Epithelial cell of umbilical artery (primary cell): Measurements from ENCODE around the gene TPPP3. TPM values are rescaled to one million over a fixed set of nuclear protein-coding genes. Genes with fewer than 3 reads are reported as not detected.

Source experiments
- total RNA-seq: library from RNA; depleted of rRNA; stranded (reverse); fragments of >200 nt; gene quantifications from 2 replicates; pipeline ENCODE4 v1.2.3, GENCODE V29; 2014

The TPPP3 gene
- total RNA-seq = 0.15 and 1.9 TPM in 2 replicates

DNA sequence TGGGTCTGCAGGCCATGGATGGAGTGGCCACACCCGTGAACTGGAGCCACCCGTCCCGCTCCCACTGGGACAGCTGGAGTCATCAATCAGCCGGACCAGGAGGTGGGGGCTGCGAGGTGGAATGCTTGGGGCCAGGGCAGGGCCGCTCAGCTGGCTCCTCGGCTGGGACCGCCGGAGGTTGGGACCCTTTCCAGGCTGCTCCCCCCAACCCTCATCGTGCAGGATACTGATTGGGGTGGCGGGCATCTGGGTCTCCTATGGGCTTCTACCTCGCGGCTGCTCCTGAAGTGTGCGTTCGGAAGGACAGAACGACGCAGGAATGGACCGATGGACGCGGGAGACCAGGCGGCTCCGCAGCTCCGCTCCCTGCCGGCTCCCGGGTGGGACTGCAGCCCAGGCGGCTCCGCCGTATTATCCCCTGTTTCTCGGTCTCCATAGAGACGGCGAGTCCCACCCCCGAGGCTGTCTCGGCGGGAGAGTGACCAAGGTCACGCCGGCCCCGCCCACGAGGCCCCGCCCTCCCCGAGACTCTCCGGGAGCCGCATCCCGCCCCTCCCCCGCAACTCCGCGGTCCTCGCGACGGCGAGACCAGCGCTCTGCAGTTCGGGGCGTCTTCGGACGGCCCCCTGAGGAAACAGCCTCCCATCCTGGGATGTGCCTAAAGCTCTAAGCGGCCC lies at the start of gene TPPP3:
TSS of gene TPPP3 (minus strand) at position 388 of the 677 bp plus-strand sequence. CDS start 2,387 bp downstream, outside the sequence.

DNA sequence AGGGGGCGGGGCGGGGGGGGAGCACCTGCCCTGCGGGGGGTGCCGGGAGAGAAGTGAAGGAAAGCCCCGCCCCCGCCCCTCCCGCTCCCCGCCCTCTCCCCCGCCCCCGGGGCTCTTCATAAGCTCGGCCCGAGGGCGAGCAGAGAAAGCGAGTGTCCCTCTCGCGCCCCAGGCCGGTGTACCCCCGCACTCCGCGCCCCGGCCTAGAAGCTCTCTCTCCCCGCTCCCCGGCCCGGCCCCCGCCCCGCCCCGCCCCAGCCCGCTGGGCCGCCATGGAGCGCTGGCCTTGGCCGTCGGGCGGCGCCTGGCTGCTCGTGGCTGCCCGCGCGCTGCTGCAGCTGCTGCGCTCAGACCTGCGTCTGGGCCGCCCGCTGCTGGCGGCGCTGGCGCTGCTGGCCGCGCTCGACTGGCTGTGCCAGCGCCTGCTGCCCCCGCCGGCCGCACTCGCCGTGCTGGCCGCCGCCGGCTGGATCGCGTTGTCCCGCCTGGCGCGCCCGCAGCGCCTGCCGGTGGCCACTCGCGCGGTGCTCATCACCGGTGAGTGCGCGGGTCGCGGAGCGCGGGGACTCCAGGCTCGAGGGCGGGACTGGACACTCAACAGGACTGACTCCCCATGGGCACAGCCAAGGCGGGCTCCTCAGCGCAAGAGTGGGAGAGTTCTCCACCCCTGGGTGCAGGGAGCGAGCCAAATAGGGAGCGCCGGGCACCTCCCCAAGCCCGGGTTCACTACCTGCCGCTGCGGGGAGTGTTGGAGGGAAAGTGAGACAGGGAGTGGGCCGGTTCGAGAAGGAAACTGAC lies 37.9 kb upstream of the TPPP3 start, which contains the start of gene HSD11B2:
TSS of gene HSD11B2 (plus strand) at position 145 of the 798 bp plus-strand sequence. CDS start at position 273, 128 bp downstream.

DNA sequence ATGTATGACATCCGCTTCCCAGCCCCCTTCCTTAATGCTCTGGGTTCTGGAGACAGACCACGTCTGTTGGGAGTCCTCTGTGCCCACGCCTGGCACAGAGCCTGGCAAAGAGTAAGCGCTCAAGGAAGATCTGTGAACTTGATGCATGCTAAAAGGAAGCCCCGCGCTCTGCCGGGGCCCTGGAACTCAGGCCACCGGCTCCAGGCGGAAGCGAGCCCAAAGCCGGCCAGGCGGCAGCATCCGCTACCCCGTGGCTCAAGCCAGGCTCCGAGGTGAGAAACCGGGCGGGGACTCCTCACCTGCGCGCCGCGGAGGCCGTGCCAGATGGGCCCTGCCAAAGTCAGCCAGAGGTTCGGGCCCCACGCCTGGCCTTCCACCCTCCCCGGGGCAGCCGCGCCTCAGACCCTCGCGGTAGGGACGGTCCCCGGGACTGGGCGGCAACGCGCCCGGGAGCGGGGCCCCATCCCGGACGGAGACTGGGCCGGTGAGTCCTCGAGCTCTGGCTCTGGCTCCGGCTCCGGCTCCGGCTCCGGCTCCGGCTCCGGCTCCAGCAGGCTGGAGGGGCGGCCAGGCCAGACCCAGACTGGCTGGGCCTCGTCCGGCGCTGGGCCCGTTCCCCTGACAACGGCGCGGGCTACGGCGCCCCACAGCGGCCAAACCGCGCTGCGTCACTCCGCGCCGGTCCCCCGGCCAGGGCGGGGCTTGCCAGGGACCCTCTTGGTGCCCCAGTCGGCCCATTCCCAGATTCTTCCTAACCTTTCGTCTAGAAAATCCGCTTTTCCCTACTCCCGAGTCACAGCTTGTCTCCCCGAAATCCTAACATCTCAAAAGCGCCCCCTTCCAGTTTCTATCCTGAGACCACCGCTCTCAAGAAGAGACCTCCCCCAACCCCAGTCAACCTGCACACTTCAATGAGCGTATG lies 22.8 kb upstream of the TPPP3 start, which contains the start of gene ZDHHC1:
TSS of gene ZDHHC1 (minus strand) at position 606 of the 922 bp plus-strand sequence. CDS start 8,702 bp downstream, outside the sequence.

Other genes starting within 250 kb of the TPPP3 start
- gene B3GNT9, start 242.5 kb downstream of the TPPP3 start, total RNA-seq = 1.6 and 4.0 TPM in 2 replicates
- gene TRADD, start 233.6 kb downstream of the TPPP3 start, total RNA-seq = 22.3 and 23.7 TPM in 2 replicates
- gene FBXL8, start 233.5 kb downstream of the TPPP3 start, total RNA-seq = 2.3 and 5.8 TPM in 2 replicates
- 0.32 and 0.61 TPM in 2 replicates for gene HSF4, start 228.8 kb downstream of the TPPP3 start, total RNA-seq
- gene NOL3, start 223.0 kb downstream of the TPPP3 start, total RNA-seq = 7.3 and 12.3 TPM in 2 replicates
- gene MATCAP1, start 209.5 kb downstream of the TPPP3 start, total RNA-seq = 11.7 and 13.4 TPM in 2 replicates
- 8.8 and 29.9 TPM in 2 replicates for gene EXOC3L1, start 203.4 kb downstream of the TPPP3 start, total RNA-seq
- 83.8 and 94.1 TPM in 2 replicates for gene E2F4, start 201.3 kb downstream of the TPPP3 start, total RNA-seq
- gene ELMO3, start 194.4 kb downstream of the TPPP3 start, total RNA-seq = 1.3 and 1.5 TPM in 2 replicates
- 36.1 and 47.1 TPM in 2 replicates for gene TMEM208, start 166.4 kb downstream of the TPPP3 start, total RNA-seq
- 19.3 and 22.7 TPM in 2 replicates for gene FHOD1, start 146.0 kb downstream of the TPPP3 start, total RNA-seq
- gene SLC9A5, start 144.5 kb downstream of the TPPP3 start, total RNA-seq = 0.30 and 0.97 TPM in 2 replicates
- gene PLEKHG4, start 114.0 kb downstream of the TPPP3 start, total RNA-seq = 17.5 and 41.0 TPM in 2 replicates
- gene KCTD19, start 66.8 kb downstream of the TPPP3 start, total RNA-seq = 0.61 TPM in 1 of 2 replicates, not detected in the other
- gene LRRC36, start 66.7 kb downstream of the TPPP3 start, total RNA-seq = 0.61 and 2.3 TPM in 2 replicates
- gene ZDHHC1, start 23.0 kb upstream of the TPPP3 start, total RNA-seq = 4.0 and 7.8 TPM in 2 replicates
- 0.65 TPM in 1 of 2 replicates, not detected in the other for gene HSD11B2, start 37.6 kb upstream of the TPPP3 start, total RNA-seq
- gene ATP6V0D1, start 87.7 kb upstream of the TPPP3 start, total RNA-seq = 90.6 and 105 TPM in 2 replicates
- gene AGRP, start 90.0 kb upstream of the TPPP3 start, total RNA-seq = not detected in 2 replicates
- gene RIPOR1, start 135.3 kb upstream of the TPPP3 start, total RNA-seq = 48.7 and 49.7 TPM in 2 replicates
- gene CTCF, start 169.0 kb upstream of the TPPP3 start, total RNA-seq = 22.4 and 26.6 TPM in 2 replicates